Heart left ventricle (tissue), 16 donors: ENCODE data around the gene OSBP2. TPM values are rescaled to one million over a fixed set of nuclear protein-coding genes. Genes with fewer than 3 reads are reported as not detected.

ENCODE experiments used
- ATAC-seq, 4 donors: fragments of 200-7000 bp; cut with Tn5 transposase; one replicate each; pipeline ENCODE4 v1.9.1; 2020 to 2022; ENCODE audit warnings: moderate library complexity in 4 of 4, mild to moderate bottlenecking in 3 of 4, moderate number of reproducible peaks in 1 of 4
- DNase-seq, 5 donors: peaks; one replicate each; pipeline ENCODE4 v3.0.0-alpha.2; 2020
- H3K27ac ChIP-seq, 12 donors: fragments of 200-600 bp; sonication (generic) in 4 of 12; one replicate each; pipeline versions ENCODE4 v1.5.0 to v1.8.0; 2016 to 2022; ENCODE audit warnings: mild to moderate bottlenecking in 2 of 12
- H3K27me3 ChIP-seq, 9 donors: fragments of 200-600 bp; sonication (generic) in 2 of 9; one replicate each; pipeline versions ENCODE4 v1.5.1 to v1.8.0; 2016 to 2022; ENCODE audit warnings: mild to moderate bottlenecking in 3 of 9
- H3K36me3 ChIP-seq, 9 donors: fragments of 200-600 bp; sonication (generic) in 2 of 9; one replicate each; pipeline versions ENCODE4 v1.5.0 to v1.8.0; 2018 to 2022; ENCODE audit warnings: mild to moderate bottlenecking in 2 of 9
- H3K4me1 ChIP-seq, 12 donors: fragments of 200-600 bp; sonication (generic) in 4 of 12; one replicate each; pipeline versions ENCODE4 v1.5.0 to v1.8.0; 2016 to 2022; ENCODE audit warnings: mild to moderate bottlenecking in 3 of 12
- H3K4me3 ChIP-seq, 12 donors: fragments of 200-600 bp; sonication (generic) in 4 of 12; one replicate each; pipeline versions ENCODE4 v1.5.0 to v1.8.0; 2017 to 2022; ENCODE audit warnings: mild to moderate bottlenecking in 9 of 12, moderate library complexity in 4 of 12
- H3K9me3 ChIP-seq, 12 donors: fragments of 200-600 bp; sonication (generic) in 4 of 12; one replicate each; pipeline versions ENCODE4 v1.5.0 to v1.8.0; 2016 to 2022; ENCODE audit warnings: mild to moderate bottlenecking in 1 of 12
- CTCF ChIP-seq, 12 donors: fragments of 200-600 bp; sonication (generic) in 4 of 12; IDR thresholded peaks; one replicate each; pipeline versions ENCODE4 v1.5.0 to v1.8.0; 2018 to 2022; ENCODE audit warnings: antibody characterized with exemption in 12 of 12, mild to moderate bottlenecking in 5 of 12
- POLR2A ChIP-seq, 2 donors: fragments of 450-650 bp; IDR thresholded peaks; one replicate each; pipeline ENCODE4 v1.6.1; 2017; ENCODE audit warnings: antibody characterized with exemption in 2 of 2, mild to moderate bottlenecking in 2 of 2, moderate library complexity in 2 of 2
- WGBS, 4 donors: extraction: QIAGEN DNeasy Blood & Tissue Kit in 2 of 4; methylation state at CpG; one replicate each; pipeline versions ENCODE4 v1.1.5 to v1.1.7; 2013 to 2018; 5-methylcytosine and 5-hydroxymethylcytosine counted together
- intact Hi-C, 10 donors: fragments of 100-400 bp; cut with DNase I; formaldehyde crosslinking; loops; one replicate each; pipeline versions ENCODE4 v1.11.1 to v1.14.2; 2022
- polyA plus RNA-seq, 2 donors: library from polyadenylated mRNA; stranded (reverse); fragments of 200-250 nt; gene quantifications; one replicate each; pipeline ENCODE4 v1.2.3, GENCODE V29; 2013
- total RNA-seq, 9 donors: library from RNA; depleted of rRNA in 2 of 9; stranded (reverse); fragments of >200 nt in 2 of 9; fragmentation: NEBNext Ultra II Directional in 3 of 9; extraction: Animal tissue kit (Norgen Biotek cat#: 25700) in 3 of 9; gene quantifications; one replicate each; pipeline versions ENCODE4 v1.1.0 to v1.2.4, GENCODE V29; 2016 to 2023
- donor health status: ischemic (EF 13 %, LVEDD 7.1; RV severe dilation, severe dysfunction).
- donor health status: healthy with polysubstance abuse.
- donor health status: DM: no; HTN: yes; CAD: no.
- donor health status: DM: no; HTN: no; CAD: no.
- donor health status: ischemic (EF 25% LVEDD 6.9; RV normal size, moderate dysfunction).
- donor health status: ischemic (EF 25% LVEDD 5.7; RV mildly dilated, moderate dysfunction).
- donor health status: healthy.
- donor health status: DM: yes; HTN: yes; CAD: no.
- donor health status: ischemic (EF 35%, LVEDD 5.7; RV mildly dilated, moderate dysfunction).
- donor health status: nonischemic (EF 11% LVEDD 7.7; RV severe dilation, severe dysfunction).
- donor health status: DM: yes; HTN: yes; CAD: no.
- donor health status: PGD.
- donor health status: ischemic (EF 29% LVEDD 5.4; RV normal size, mild dysfunction).
- donor health status: nonischemic (EF 23%, LVEDD 6.1; RV moderate dilation, normal function).

Gene OSBP2
- total and polyA plus RNA-seq, 11 donors, result 2.0 to 23.5 (median 12.2) TPM

- DNase-seq, result peak in 3 of 5 donors; percentile 28 to 63 (median 38)
- ATAC-seq, result peak in 3 of 4 donors; percentile 50 to 52 (median 50)
- Histone ChIP-seq H3K9me3 (no peaks in the 10 kb centered on the region), H3K4me3 (no peak overlapping the region), H3K27ac (no peak overlapping the region), H3K4me1 (peaks cover 0 to 6% (median 0%) of the 10 kb centered on the region in 12 donors), H3K36me3 (peaks cover 0 to 44% (median 15%) of the 10 kb centered on the region in 9 donors), H3K27me3 (no peaks in the 10 kb centered on the region)
- 79 to 84% (median 81%) methylated on average over 16 to 17 of the region's 17 CpGs for WGBS, 4 donors
- no peak for TF ChIP-seq POLR2A (IDR thresholded peaks at IDR 0.05)
- TF ChIP-seq CTCF (IDR thresholded peaks at IDR 0.05), result peak; percentile 57 to 78 (median 68)
- intact Hi-C loops, result loop anchor here in 1 of 10 donors (10.0 kb wide), 2 partner anchors 86 to 116 kb away; no protein-coding TSS in a partner anchor
Observed at GRCh38 chr22:30890686-30891442, 196.2 kb downstream of the OSBP2 start.

- H3K4me3 ChIP-seq, result no peak overlapping the region
- TF ChIP-seq CTCF (IDR thresholded peaks at IDR 0.05) (no peak), POLR2A (IDR thresholded peaks at IDR 0.05) (no peak)
- intact Hi-C loops, result loop anchor here in 1 of 10 donors (10.0 kb wide), 2 partner anchors 87 to 117 kb away; no protein-coding TSS in a partner anchor
- H3K9me3 ChIP-seq, result no peaks in the 10 kb centered on the region
- H3K36me3 ChIP-seq, result peaks cover 0 to 44% (median 15%) of the 10 kb centered on the region in 9 donors
- ATAC-seq (no peak), DNase-seq (no peak)
- no peak overlapping the region for H3K27ac ChIP-seq
- WGBS, 4 donors, result 83 to 88% (median 86%) methylated on average over 8 of the region's 8 CpGs
- no peaks in the 10 kb centered on the region for H3K27me3 ChIP-seq
- peaks cover 0 to 6% (median 0%) of the 10 kb centered on the region in 12 donors for H3K4me1 ChIP-seq
Observed at GRCh38 chr22:30891443-30891755, 196.7 kb downstream of the OSBP2 start.

GRCh38 chr22:30891781-30892180 is 197.1 kb downstream of the OSBP2 start:
- WGBS, 4 donors, result 86 to 89% (median 88%) methylated on average over 6 of the region's 6 CpGs
- peak in 1 of 5 donors; percentile 1 for DNase-seq
- Histone ChIP-seq H3K9me3 (no peaks in the 10 kb centered on the region), H3K4me1 (peaks cover 0 to 4% (median 0%) of the 10 kb centered on the region in 12 donors), H3K27ac (no peak overlapping the region), H3K36me3 (peaks cover 0 to 44% (median 15%) of the 10 kb centered on the region in 9 donors), H3K4me3 (no peak overlapping the region), H3K27me3 (no peaks in the 10 kb centered on the region)
- intact Hi-C loops, result loop anchor here in 1 of 10 donors (10.0 kb wide), 2 partner anchors 87 to 117 kb away; no protein-coding TSS in a partner anchor
- no peak for ATAC-seq
- TF ChIP-seq POLR2A (IDR thresholded peaks at IDR 0.05) (no peak), CTCF (IDR thresholded peaks at IDR 0.05) (no peak)

- DNase-seq, result peak in 1 of 5 donors; percentile 4
- H3K4me1 ChIP-seq, result no peaks in the 10 kb centered on the region
- H3K9me3 ChIP-seq, result no peaks in the 10 kb centered on the region
- TF ChIP-seq POLR2A (IDR thresholded peaks at IDR 0.05), result no peak
- no peak for TF ChIP-seq CTCF (IDR thresholded peaks at IDR 0.05)
- H3K4me3 ChIP-seq, result no peak overlapping the region
- no peak for ATAC-seq
- intact Hi-C loops, result loop anchor here in 1 of 10 donors (10.0 kb wide), 2 partner anchors 87 to 117 kb away; no protein-coding TSS in a partner anchor
- no peak overlapping the region for H3K27ac ChIP-seq
- 91 to 95% (median 94%) methylated on average over 8 of the region's 8 CpGs for WGBS, 4 donors
- H3K36me3 ChIP-seq, result peaks cover 0 to 46% (median 15%) of the 10 kb centered on the region in 9 donors
- no peaks in the 10 kb centered on the region for H3K27me3 ChIP-seq
Observed at GRCh38 chr22:30892286-30892685, 197.6 kb downstream of the OSBP2 start.
